ENCODE data around the gene GALNT10. TPM values are rescaled to one million over a fixed set of nuclear protein-coding genes. Genes with fewer than 3 reads are reported as not detected.

Gene GALNT10
- total and polyA plus RNA-seq, 2 of the 4 experiments (the other 2 are of a cell fraction): 46.2 to 67.0 TPM

GRCh38 chr5:154228696-154229095, 38.2 kb downstream of the GALNT10 start:
- no peak for TF ChIP-seq CHD1 (IDR thresholded peaks at IDR 0.05; ENCODE audit: low read depth, low read length)
- TF ChIP-seq NFE2L2 (IDR thresholded peaks at IDR 0.05; ENCODE audit: low read depth, low read length): no peak
- TF ChIP-seq CEBPB (IDR thresholded peaks at IDR 0.05; ENCODE audit: low read depth, low read length): no peak
- DNase-seq (no peak), ATAC-seq (ENCODE audit: low read depth) (no peak)
- Histone ChIP-seq H2BK120ac (ENCODE audit: low read depth, low read length) (no peak overlapping the region), H3K4me2 (ENCODE audit: low read depth, low read length) (no peak overlapping the region), H3K79me1 (ENCODE audit: low read depth in 1 of 2, low read length in 2 of 2) (peaks cover 29 to 48% of the 10 kb centered on the region in 2 experiments), H3K9me3 (ENCODE audit: control insufficient read depth, insufficient read depth, low read length) (peaks cover 2% of the 10 kb centered on the region; the same call in 1 of the 2 replicates), H4K91ac (ENCODE audit: insufficient read depth, low read depth, low read length) (no peak overlapping the region), H3K27me3 (ENCODE audit: control insufficient read depth, insufficient read depth, low read length) (no peaks in the 10 kb centered on the region), H2BK20ac (ENCODE audit: low read depth, low read length) (no peak overlapping the region), H3K18ac (ENCODE audit: low read depth, low read length) (no peak overlapping the region), H3K4me1 (ENCODE audit: control insufficient read depth, insufficient read depth, low read length) (no peaks in the 10 kb centered on the region), H3K27ac (ENCODE audit: insufficient read depth, low read length) (no peak overlapping the region), H3K14ac (replicated peaks; ENCODE audit: low read depth, low read length) (no peak overlapping the region), H3K36me3 (ENCODE audit: control insufficient read depth, insufficient read depth, low read length) (no peaks in the 10 kb centered on the region; the same call in 1 of the 2 replicates), H4K20me1 (ENCODE audit: insufficient read depth, low read length) (no peaks in the 10 kb centered on the region), H3K56ac (ENCODE audit: extremely low read depth, insufficient read depth, low read length) (no peak overlapping the region), H2AK5ac (ENCODE audit: low read depth, low read length) (no peak overlapping the region), H3K4ac (ENCODE audit: low read depth, low read length) (no peak overlapping the region), H3K23ac (ENCODE audit: low read depth, low read length) (no peak overlapping the region), H3K4me3 (ENCODE audit: insufficient read depth, low read depth, low read length) (no peak overlapping the region), H2AK9ac (replicated peaks; ENCODE audit: low read depth, low read length, poor library complexity) (no peak overlapping the region), H3K9ac (ENCODE audit: low read depth, low read length) (no peak overlapping the region), H2AFZ (replicated peaks; ENCODE audit: low read length, poor library complexity) (no peak overlapping the region), H2BK5ac (ENCODE audit: low read depth, low read length, poor library complexity, severe bottlenecking) (no peak overlapping the region), H3K9me1 (ENCODE audit: insufficient read depth, low read length) (peaks cover 3% of the 10 kb centered on the region; the same call in 1 of the 2 replicates), H2BK15ac (ENCODE audit: low read depth, low read length) (no peak overlapping the region), H4K5ac (ENCODE audit: low read depth, low read length) (no peak overlapping the region), H4K8ac (ENCODE audit: low read depth in 2 of 2, low read length in 2 of 2) (no peak overlapping the region)
- intact Hi-C loops (cut with micrococcal nuclease): no loop called here
- WGBS, 2 experiments (ENCODE audit: extremely low coverage in 2 of 2, insufficient read length in 1 of 2): no CpG with 5 or more reads among the region's 4 CpGs
- BruUV-seq (replicated peaks): no TSS peak
- ChIA-PET CTCF (no interaction called here), POLR2A (ENCODE audit: unreplicated experiment) (no interaction called here)
- in situ Hi-C loops (cut with MboI; ENCODE audit: low sequenced_read_pairs): no loop called here
- dilution Hi-C loops (cut with HindIII; ENCODE audit: low sequenced_read_pairs, unreplicated experiment): no loop called here

Data from IMR-90 (cell line).